Measurements from ENCODE around the gene SLX9. TPM values are rescaled to one million over a fixed set of nuclear protein-coding genes. Genes with fewer than 3 reads are reported as not detected.

Gene SLX9
- total and polyA plus RNA-seq, 9 donors, result 5.6 to 24.1 (median 16.6) TPM

- Histone ChIP-seq H3K9me3 (no peaks in the 10 kb centered on the region), H3K27me3 (no peaks in the 10 kb centered on the region), H3K36me3 (no peaks in the 10 kb centered on the region), H3K4me3 (no peak overlapping the region), H3K27ac (no peak overlapping the region), H3K4me1 (ENCODE audit: insufficient read depth) (peaks cover 2% of the 10 kb centered on the region)
- WGBS, 3 donors, result 86 to 88% (median 87%) methylated on average over 14 of the region's 14 CpGs
- intact Hi-C loops (cut with DNase I), result no loop called here
- TF ChIP-seq CTCF (IDR thresholded peaks at IDR 0.05) (no peak), EP300 (IDR thresholded peaks at IDR 0.05) (no peak), POLR2A (IDR thresholded peaks at IDR 0.05) (no peak)
- DNase-seq, result no peak
Measured at GRCh38 chr21:44904141-44904923, 35.5 kb upstream of the SLX9 start.

GRCh38 chr21:44905016-44905727, 34.7 kb upstream of the SLX9 start:
- no peaks in the 10 kb centered on the region for H3K36me3 ChIP-seq
- no peaks in the 10 kb centered on the region for H3K27me3 ChIP-seq
- 73 to 79% (median 77%) methylated on average over 20 to 22 of the region's 22 CpGs for WGBS, 3 donors
- no peaks in the 10 kb centered on the region for H3K9me3 ChIP-seq
- H3K4me1 ChIP-seq (ENCODE audit: insufficient read depth), result peaks cover 3% of the 10 kb centered on the region
- no peak overlapping the region for H3K27ac ChIP-seq
- H3K4me3 ChIP-seq, result no peak overlapping the region
- DNase-seq, result no peak
- intact Hi-C loops (cut with DNase I), result no loop called here
- TF ChIP-seq POLR2A (IDR thresholded peaks at IDR 0.05) (no peak), CTCF (IDR thresholded peaks at IDR 0.05) (no peak), EP300 (IDR thresholded peaks at IDR 0.05) (no peak)

- H3K27me3 ChIP-seq, result no peaks in the 10 kb centered on the region
- 76 to 80% (median 80%) methylated on average over 7 of the region's 7 CpGs for WGBS, 3 donors
- intact Hi-C loops (cut with DNase I), result no loop called here
- no peak for DNase-seq
- H3K36me3 ChIP-seq, result no peaks in the 10 kb centered on the region
- TF ChIP-seq CTCF (IDR thresholded peaks at IDR 0.05), result no peak
- no peak for TF ChIP-seq POLR2A (IDR thresholded peaks at IDR 0.05)
- TF ChIP-seq EP300 (IDR thresholded peaks at IDR 0.05), result no peak
- H3K27ac ChIP-seq, result no peak overlapping the region
- H3K4me1 ChIP-seq (ENCODE audit: insufficient read depth), result peaks cover 5% of the 10 kb centered on the region
- no peak overlapping the region for H3K4me3 ChIP-seq
- no peaks in the 10 kb centered on the region for H3K9me3 ChIP-seq
Measured at GRCh38 chr21:44905728-44906090, 34.1 kb upstream of the SLX9 start.

GRCh38 chr21:44907225-44907965, 32.4 kb upstream of the SLX9 start:
- no peak for DNase-seq
- Histone ChIP-seq H3K27ac (no peak overlapping the region), H3K4me1 (ENCODE audit: insufficient read depth) (peaks cover 5% of the 10 kb centered on the region)

More at GRCh38 chr21:44907225-44907965, 32.4 kb upstream of the SLX9 start:
- TF ChIP-seq POLR2A (IDR thresholded peaks at IDR 0.05) (no peak), CTCF (IDR thresholded peaks at IDR 0.05) (no peak), EP300 (IDR thresholded peaks at IDR 0.05) (no peak)
- Histone ChIP-seq H3K36me3 (no peaks in the 10 kb centered on the region), H3K27me3 (no peaks in the 10 kb centered on the region), H3K4me3 (no peak overlapping the region), H3K9me3 (no peaks in the 10 kb centered on the region)
- intact Hi-C loops (cut with DNase I), result no loop called here
- 30 to 43% (median 37%) methylated on average over 14 to 16 of the region's 16 CpGs for WGBS, 3 donors
